Measurements from ENCODE around the gene ZNF678. TPM values are rescaled to one million over a fixed set of nuclear protein-coding genes. Genes with fewer than 3 reads are reported as not detected.

The ZNF678 gene
- total and polyA plus RNA-seq, 2 donors (not counting 1 experiment from before 2014, with no cell fraction given), result 2.2 to 7.3 TPM

GRCh38 chr1:227725046-227725445 is 161.7 kb downstream of the ZNF678 start:
- Histone ChIP-seq H3K4me1 (ENCODE audit: control insufficient read depth, extremely low read depth, insufficient read depth, low read length) (no peaks in the 10 kb centered on the region), H3K9ac (ENCODE audit: insufficient read depth, low read length) (no peak overlapping the region), H3K79me2 (ENCODE audit: control insufficient read depth, insufficient read depth, low read length) (no peaks in the 10 kb centered on the region), H3K27ac (ENCODE audit: insufficient read depth, low read length) (no peak overlapping the region), H4K20me1 (ENCODE audit: control insufficient read depth, extremely low read depth, insufficient read depth, low read length) (no peaks in the 10 kb centered on the region), H3K27me3 (ENCODE audit: control insufficient read depth, insufficient read depth, low read length) (no peaks in the 10 kb centered on the region), H3K4me3 (replicated peaks in 1 of 4; ENCODE audit: control extremely low read depth in 1 of 4, insufficient read depth in 1 of 4, low read depth in 3 of 4, low read length in 4 of 4) (no peak overlapping the region), H3K36me3 (ENCODE audit: control insufficient read depth, insufficient read depth, low read length) (no peaks in the 10 kb centered on the region), H3K4me2 (ENCODE audit: extremely low read depth, insufficient read depth, low read length) (no peak overlapping the region), H3K9me3 (ENCODE audit: control insufficient read depth, insufficient read depth, low read depth, low read length) (no peaks in the 10 kb centered on the region), H2AFZ (ENCODE audit: low read length) (no peak overlapping the region)
- no peak for DNase-seq (ENCODE audit: low read depth in 2 of 2)
- no peak for TF ChIP-seq CTCF (conservative IDR thresholded peaks at IDR 0.05 in 1 of 2, IDR thresholded peaks at IDR 0.05 in 1 of 2; ENCODE audit: low read depth in 1 of 2, low read length in 2 of 2)
- TF ChIP-seq EZH2 (IDR thresholded peaks at IDR 0.05; ENCODE audit: low read length, missing control alignments), result no peak

GRCh38 chr1:227726318-227726717 is 163.0 kb downstream of the ZNF678 start:
- no peak overlapping the region for H2AFZ ChIP-seq (ENCODE audit: low read length)
- H3K79me2 ChIP-seq (ENCODE audit: control insufficient read depth, insufficient read depth, low read length), result no peaks in the 10 kb centered on the region
- no peaks in the 10 kb centered on the region for H3K9me3 ChIP-seq (ENCODE audit: control insufficient read depth, insufficient read depth, low read depth, low read length)
- no peaks in the 10 kb centered on the region for H4K20me1 ChIP-seq (ENCODE audit: control insufficient read depth, extremely low read depth, insufficient read depth, low read length)
- H3K36me3 ChIP-seq (ENCODE audit: control insufficient read depth, insufficient read depth, low read length), result no peaks in the 10 kb centered on the region
- no peaks in the 10 kb centered on the region for H3K4me1 ChIP-seq (ENCODE audit: control insufficient read depth, extremely low read depth, insufficient read depth, low read length)
- H3K4me3 ChIP-seq (replicated peaks in 1 of 4; ENCODE audit: control extremely low read depth in 1 of 4, insufficient read depth in 1 of 4, low read depth in 3 of 4, low read length in 4 of 4), result no peak overlapping the region
- DNase-seq (ENCODE audit: low read depth in 2 of 2), result no peak
- H3K27me3 ChIP-seq (ENCODE audit: control insufficient read depth, insufficient read depth, low read length), result no peaks in the 10 kb centered on the region
- H3K4me2 ChIP-seq (ENCODE audit: extremely low read depth, insufficient read depth, low read length), result no peak overlapping the region
- TF ChIP-seq CTCF (conservative IDR thresholded peaks at IDR 0.05 in 1 of 2, IDR thresholded peaks at IDR 0.05 in 1 of 2; ENCODE audit: low read depth in 1 of 2, low read length in 2 of 2) (no peak), EZH2 (IDR thresholded peaks at IDR 0.05; ENCODE audit: low read length, missing control alignments) (no peak)
- no peak overlapping the region for H3K9ac ChIP-seq (ENCODE audit: insufficient read depth, low read length)
- H3K27ac ChIP-seq (ENCODE audit: insufficient read depth, low read length), result no peak overlapping the region

Other genes with a start within 250 kb of the ZNF678 start
- gene CDC42BPA, start 245.1 kb upstream of the ZNF678 start, total RNA-seq, result 55.0 and 77.1 TPM in 2 replicates
- 20.9 and 26.4 TPM in 2 replicates for gene CDC42BPA, start 245.1 kb upstream of the ZNF678 start, polyA plus RNA-seq
- gene JMJD4, start 171.7 kb downstream of the ZNF678 start, total RNA-seq, result 26.4 and 26.7 TPM in 2 replicates
- gene JMJD4, start 171.7 kb downstream of the ZNF678 start, polyA plus RNA-seq, result 12.1 and 13.4 TPM in 2 replicates
- 53.4 and 66.9 TPM in 2 replicates for gene SNAP47, start 171.9 kb downstream of the ZNF678 start, total RNA-seq
- 32.4 TPM in 2 replicates for gene SNAP47, start 171.9 kb downstream of the ZNF678 start, polyA plus RNA-seq